T-helper 1 cell treated with Interleukin-12 subunit alpha and Interleukin-12 subunit beta and Interleukin-4 antibody, amounts not matched to agents 30 μg/mL and 1 μg/mL, for 36 hours (primary cell): ENCODE data around the gene THSD7B.

Experiments
- H3K27ac Mint-ChIP-seq: one replicate; pipeline ENCODE4 v1.8.0; 2021; ENCODE audit warnings: mild to moderate bottlenecking, mixed read lengths
- H3K27me3 Mint-ChIP-seq: one replicate; pipeline ENCODE4 v1.8.0; 2021; ENCODE audit warnings: low read depth, mixed read lengths
- H3K36me3 Mint-ChIP-seq: one replicate; pipeline ENCODE4 v1.8.0; 2021; ENCODE audit warnings: low read depth, mixed read lengths
- H3K4me1 Mint-ChIP-seq: one replicate; pipeline ENCODE4 v1.8.0; 2021; ENCODE audit warnings: low read depth, mixed read lengths
- H3K4me3 Mint-ChIP-seq: one replicate; pipeline ENCODE4 v1.8.0; 2021; ENCODE audit warnings: mild to moderate bottlenecking, moderate library complexity, mixed read lengths
- H3K9me3 Mint-ChIP-seq: one replicate; pipeline ENCODE4 v1.8.0; 2021; ENCODE audit warnings: mixed read lengths

THSD7B gene

DNA sequence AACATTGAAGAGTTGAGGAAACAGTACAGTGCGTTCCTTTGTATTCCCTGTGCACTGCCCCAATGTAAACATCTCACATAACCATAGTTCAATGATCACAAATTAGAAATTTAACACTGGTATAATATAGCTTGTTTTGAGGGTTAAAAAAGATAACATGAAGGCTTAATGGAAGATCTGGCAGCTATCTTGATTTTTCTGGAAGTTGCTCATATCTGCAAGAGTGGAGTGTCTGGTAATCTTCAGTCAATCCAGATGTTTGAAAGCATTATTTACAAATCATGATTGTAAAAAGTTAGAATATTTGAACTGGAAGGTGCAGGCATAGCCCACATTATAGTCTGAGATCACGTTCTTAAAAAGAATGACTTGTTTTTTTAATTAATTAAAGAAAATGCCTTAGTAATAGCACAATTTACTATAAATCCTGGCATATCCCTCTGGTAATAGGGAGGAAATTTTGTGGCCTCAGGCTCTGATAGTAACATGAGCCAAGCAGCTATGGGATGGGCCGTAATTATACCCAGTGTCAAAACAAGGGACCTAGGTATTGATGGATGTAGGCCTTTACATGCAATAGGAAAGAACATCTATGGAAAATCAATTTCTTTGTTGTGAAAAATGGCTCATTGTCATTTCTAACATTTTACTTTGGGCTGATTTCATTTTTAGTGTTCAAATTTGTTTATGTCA is 418.0 kb downstream of the THSD7B start:
- H3K4me1 Mint-ChIP-seq: no peaks in the 10 kb centered on the region
- H3K27me3 Mint-ChIP-seq: no peaks in the 10 kb centered on the region
- no peaks in the 10 kb centered on the region for H3K36me3 Mint-ChIP-seq
- H3K4me3 Mint-ChIP-seq: no peak overlapping the region
- no peak overlapping the region for H3K27ac Mint-ChIP-seq
- H3K9me3 Mint-ChIP-seq: no peaks in the 10 kb centered on the region

DNA sequence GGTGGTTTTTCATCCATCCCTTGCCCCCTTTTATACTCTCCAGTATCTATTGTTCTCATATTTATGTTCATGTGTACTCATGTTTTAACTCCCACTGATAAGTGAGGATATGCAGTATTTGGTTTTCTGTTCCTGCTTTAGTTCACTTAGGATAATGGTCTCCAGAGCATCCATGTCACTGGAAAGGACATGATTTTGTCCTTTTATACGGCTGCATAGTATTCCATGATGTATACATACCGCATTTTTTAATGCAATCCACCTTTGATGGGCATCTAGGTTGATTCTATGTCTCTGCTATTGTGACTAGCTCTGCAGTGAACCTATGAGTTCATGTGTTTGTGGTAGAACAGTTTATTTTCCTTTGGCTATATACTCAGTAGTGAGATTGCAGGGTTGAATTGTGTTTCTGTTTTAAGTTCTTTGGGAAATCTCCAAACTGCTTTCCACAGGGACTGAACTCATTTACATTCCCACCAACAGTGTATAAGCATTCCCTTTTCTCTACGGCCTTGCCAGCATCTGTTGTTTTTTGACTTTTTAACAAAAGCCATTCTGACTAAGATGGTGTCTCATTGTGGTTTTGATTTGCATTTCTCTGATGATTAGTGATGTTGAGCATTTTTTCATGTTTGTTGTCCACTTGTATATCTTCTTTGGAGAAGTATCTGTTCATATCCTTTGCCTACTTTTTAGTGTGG is 420.2 kb downstream of the THSD7B start:
- no peak overlapping the region for H3K4me3 Mint-ChIP-seq
- no peaks in the 10 kb centered on the region for H3K9me3 Mint-ChIP-seq
- no peaks in the 10 kb centered on the region for H3K4me1 Mint-ChIP-seq
- H3K36me3 Mint-ChIP-seq: no peaks in the 10 kb centered on the region
- no peak overlapping the region for H3K27ac Mint-ChIP-seq
- no peaks in the 10 kb centered on the region for H3K27me3 Mint-ChIP-seq

DNA sequence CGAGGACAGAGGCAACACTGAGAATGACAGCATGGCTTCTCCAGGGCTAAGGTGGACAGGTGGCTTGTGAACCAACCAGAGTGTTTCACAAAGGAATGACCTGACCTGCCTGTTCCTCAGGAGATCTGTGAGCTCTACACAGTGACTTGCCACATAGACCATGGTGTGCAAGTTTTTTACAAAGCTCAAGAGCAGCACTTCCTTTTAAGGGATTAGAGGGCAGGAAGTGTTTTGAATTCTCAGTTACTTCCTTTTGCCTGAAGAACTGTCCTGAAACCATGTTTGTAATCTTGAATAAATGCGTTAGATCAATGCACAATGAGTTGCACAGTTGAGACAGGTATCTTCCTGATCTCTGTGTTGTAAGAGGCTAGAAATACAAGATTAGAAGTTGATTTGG is 421.9 kb downstream of the THSD7B start:
- no peak overlapping the region for H3K27ac Mint-ChIP-seq
- no peak overlapping the region for H3K4me3 Mint-ChIP-seq
- no peaks in the 10 kb centered on the region for H3K27me3 Mint-ChIP-seq
- H3K9me3 Mint-ChIP-seq: no peaks in the 10 kb centered on the region
- H3K36me3 Mint-ChIP-seq: no peaks in the 10 kb centered on the region
- H3K4me1 Mint-ChIP-seq: no peaks in the 10 kb centered on the region

DNA sequence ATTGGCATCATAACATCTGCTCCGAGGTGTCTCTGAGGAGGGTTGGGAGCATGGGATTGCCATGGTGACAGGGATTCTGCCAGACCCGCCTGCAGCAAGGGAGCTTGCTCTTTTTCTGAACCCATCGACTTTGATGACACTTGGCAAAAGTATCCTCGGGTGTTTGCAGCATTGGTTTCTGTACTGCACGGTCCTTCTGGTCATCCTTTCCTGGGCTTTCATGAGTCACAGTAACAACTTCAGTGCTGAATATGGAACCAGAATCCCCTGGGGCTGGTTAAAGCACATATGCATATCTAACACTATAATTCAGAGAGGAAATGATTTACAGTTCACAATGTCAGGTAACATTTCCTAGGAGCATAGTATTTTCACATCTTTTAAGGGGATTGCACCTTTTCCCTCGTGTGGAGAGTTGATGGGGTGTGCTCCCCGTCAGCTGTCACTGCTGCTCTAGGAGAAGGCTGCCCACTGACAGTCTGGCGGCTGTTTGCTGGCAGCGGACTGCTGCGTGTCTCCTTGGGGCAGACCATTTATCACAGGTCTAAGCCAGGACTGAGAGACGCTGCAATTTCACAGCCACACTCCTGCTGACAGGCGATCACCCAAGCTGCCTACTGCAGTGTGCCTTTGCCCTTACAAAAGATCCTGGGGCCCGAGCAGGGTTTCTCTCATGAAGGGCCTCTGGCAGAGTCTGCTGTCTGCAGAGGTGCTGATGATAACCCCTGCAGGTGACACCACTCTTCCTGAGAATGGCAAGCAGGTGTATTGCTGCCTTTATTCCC is 425.3 kb downstream of the THSD7B start:
- H3K9me3 Mint-ChIP-seq: no peaks in the 10 kb centered on the region
- no peaks in the 10 kb centered on the region for H3K36me3 Mint-ChIP-seq
- no peak overlapping the region for H3K27ac Mint-ChIP-seq
- H3K27me3 Mint-ChIP-seq: no peaks in the 10 kb centered on the region
- no peak overlapping the region for H3K4me3 Mint-ChIP-seq
- H3K4me1 Mint-ChIP-seq: no peaks in the 10 kb centered on the region

DNA sequence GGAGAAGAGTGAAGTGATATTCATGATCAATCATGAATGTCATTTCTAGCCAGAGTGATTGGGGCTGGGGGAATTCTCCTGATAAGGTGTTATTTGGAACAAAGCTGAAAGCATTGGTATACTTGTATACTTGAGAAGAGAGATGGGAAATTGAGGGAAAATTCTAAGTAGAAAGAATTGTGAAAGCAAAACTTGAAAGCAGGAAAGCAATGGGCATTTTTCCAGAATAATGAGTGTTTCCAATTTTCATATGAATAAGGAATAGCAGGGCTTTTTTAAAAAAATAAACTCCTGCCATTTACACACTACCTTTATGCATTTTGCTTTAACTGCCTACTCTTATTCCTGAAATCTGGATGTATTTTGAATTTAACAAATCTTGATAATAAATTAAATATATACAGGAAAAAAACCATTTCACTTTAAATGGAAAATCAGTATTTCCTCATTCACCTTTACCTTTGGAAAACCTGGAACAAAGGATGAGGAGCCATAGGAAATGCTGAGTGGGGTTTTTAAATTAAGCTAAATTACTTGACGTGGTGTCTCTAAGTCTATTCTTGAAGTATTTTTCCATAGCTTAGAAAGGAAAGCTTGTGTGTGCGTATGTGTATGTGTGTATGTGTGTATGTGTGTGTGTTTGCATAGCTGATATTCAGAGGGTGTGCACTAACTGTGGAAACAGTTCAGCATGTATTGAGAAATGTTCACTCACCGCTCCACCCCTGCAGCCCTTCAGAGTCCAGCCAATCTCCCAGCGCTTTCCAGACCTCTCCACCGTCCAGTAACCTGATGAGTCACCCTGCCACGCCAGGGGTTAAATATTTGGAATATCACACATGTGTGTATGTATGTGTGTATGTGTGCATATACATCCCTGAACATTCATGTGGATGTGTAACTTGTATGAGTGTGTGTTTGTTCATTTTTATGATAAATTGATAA is 427.3 kb downstream of the THSD7B start:
- H3K27ac Mint-ChIP-seq: no peak overlapping the region
- H3K27me3 Mint-ChIP-seq: no peaks in the 10 kb centered on the region
- H3K4me1 Mint-ChIP-seq: no peaks in the 10 kb centered on the region
- H3K9me3 Mint-ChIP-seq: no peaks in the 10 kb centered on the region
- H3K36me3 Mint-ChIP-seq: no peaks in the 10 kb centered on the region
- H3K4me3 Mint-ChIP-seq: no peak overlapping the region

DNA sequence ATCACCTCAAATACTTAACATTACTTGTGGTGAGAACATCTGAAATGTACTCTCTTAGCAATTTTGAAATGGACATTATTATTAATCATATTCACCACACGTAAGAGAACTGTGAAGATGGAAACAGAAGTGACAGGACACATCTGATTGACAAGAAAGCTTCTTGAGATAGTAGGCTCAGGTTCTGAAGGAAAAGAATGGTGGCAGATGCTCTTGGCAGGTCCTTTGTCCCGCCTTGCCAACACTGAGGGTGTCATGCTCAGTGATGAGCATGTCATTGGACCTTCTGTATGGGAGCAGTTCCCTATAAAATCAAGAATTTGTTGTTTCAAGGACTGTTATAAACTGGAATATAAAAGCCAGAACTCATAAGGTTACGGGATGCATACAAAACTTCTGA is 428.1 kb downstream of the THSD7B start:
- no peaks in the 10 kb centered on the region for H3K36me3 Mint-ChIP-seq
- H3K27me3 Mint-ChIP-seq: no peaks in the 10 kb centered on the region
- H3K4me1 Mint-ChIP-seq: no peaks in the 10 kb centered on the region

DNA sequence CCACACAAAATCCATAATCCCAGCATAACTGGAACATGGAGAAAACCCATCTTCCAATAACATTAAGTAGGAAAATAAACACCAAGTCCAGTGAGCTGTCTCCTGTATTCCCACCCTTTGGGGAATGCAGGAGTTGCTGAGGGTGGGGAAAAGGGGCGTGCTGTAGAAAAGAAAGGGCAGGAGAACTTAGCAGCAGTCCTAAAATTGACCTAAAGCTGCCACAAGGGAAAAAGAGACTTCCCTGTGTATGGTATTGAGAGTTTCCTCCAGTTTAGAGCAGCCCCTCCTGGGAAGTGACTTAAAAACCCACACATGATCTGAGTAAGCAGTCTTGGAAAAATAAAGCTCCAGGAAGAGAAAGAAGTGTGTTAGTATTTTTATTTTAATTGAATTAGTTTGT is 428.8 kb downstream of the THSD7B start:
- H3K4me3 Mint-ChIP-seq: no peak overlapping the region
- no peaks in the 10 kb centered on the region for H3K36me3 Mint-ChIP-seq
- H3K4me1 Mint-ChIP-seq: no peaks in the 10 kb centered on the region

More for the DNA sequence above, 428.1 kb downstream of the THSD7B start:
- no peaks in the 10 kb centered on the region for H3K9me3 Mint-ChIP-seq
- H3K27ac Mint-ChIP-seq: no peak overlapping the region
- no peak overlapping the region for H3K4me3 Mint-ChIP-seq

DNA sequence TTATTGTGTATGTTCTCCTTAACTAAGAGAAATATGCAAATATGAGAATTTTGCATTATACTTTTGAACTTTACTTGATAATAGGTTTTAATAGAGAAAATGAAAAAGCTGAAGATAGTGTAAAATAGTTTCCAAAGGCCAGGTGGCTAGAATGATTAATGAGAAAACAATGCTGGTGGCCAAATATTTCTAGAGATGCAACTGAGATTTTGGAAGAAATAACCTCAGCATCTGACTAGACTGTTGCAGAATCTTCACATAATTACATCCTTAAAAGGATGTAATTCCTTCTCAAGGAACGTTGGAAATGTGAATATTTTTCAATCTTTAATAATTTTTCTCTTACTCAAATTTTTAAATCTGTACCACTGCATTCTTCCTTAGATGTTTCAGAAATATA is 434.4 kb downstream of the THSD7B start:
- Mint-ChIP-seq H3K27ac (no peak overlapping the region), H3K27me3 (no peaks in the 10 kb centered on the region), H3K9me3 (no peaks in the 10 kb centered on the region), H3K36me3 (no peaks in the 10 kb centered on the region), H3K4me1 (no peaks in the 10 kb centered on the region), H3K4me3 (no peak overlapping the region)

More for the DNA sequence above, 428.8 kb downstream of the THSD7B start:
- Mint-ChIP-seq H3K27ac (no peak overlapping the region), H3K27me3 (no peaks in the 10 kb centered on the region), H3K9me3 (no peaks in the 10 kb centered on the region)

DNA sequence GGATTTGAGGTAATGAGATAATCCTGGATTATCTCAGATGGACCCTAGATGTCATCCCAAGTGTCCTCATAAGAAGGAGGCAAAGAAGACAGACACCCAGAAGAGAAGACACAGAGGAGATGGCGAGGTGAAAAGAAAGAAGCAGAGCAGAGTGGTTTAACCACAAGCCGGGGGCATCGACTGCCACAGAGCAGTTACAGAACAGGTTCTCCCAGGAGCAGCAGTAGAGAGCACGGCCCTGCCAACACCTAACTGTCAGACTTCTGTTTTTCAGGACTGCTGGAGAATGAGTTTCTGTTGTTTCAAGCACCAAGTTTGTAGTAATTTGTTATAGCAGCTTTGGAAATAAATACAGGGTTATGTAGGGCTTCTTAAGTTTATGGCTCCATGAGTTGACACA is 437.0 kb downstream of the THSD7B start:
- Mint-ChIP-seq H3K4me3 (no peak overlapping the region), H3K4me1 (no peaks in the 10 kb centered on the region), H3K36me3 (no peaks in the 10 kb centered on the region), H3K9me3 (no peaks in the 10 kb centered on the region), H3K27ac (no peak overlapping the region), H3K27me3 (no peaks in the 10 kb centered on the region)

DNA sequence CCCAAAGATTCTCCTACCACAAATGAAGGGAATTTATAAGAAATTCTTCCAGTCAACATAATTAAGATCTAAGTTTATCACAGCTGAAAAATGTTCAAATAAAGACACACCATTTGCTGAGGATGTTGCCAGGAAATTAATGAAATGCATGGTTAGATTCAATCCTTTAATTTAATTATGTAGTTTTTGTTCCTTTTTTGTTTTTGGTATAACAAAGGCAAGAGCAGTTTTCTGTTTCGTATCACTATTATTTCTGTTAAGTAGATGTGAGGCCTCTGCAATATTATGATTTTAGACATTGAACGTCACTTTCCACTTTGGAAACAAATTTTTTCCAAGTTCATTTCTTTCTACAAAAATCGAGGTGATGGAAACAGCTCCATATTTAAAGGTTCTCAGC is 440.0 kb downstream of the THSD7B start:
- H3K9me3 Mint-ChIP-seq: no peaks in the 10 kb centered on the region
- H3K27ac Mint-ChIP-seq: no peak overlapping the region
- H3K36me3 Mint-ChIP-seq: no peaks in the 10 kb centered on the region
- H3K27me3 Mint-ChIP-seq: no peaks in the 10 kb centered on the region
- no peak overlapping the region for H3K4me3 Mint-ChIP-seq
- H3K4me1 Mint-ChIP-seq: no peaks in the 10 kb centered on the region

DNA sequence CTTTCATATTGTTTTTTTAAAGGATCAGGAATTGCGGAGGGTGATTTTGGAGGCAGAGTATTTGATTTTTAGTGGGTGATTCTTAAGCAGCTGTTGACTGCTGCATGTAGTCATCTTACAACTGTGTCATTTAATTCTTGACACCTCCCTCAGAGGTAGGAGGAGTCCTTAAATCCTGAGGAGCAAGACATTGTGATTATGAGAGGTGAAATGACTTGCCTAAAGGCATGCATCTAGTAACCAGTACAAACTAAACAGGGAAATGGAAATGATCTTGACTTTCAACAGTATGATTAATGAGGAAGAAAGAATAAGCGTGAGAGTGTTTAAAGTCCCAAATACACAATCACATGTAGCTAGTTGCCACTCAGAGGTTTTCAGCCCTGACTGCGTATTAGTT is 440.7 kb downstream of the THSD7B start:
- Mint-ChIP-seq H3K4me3 (no peak overlapping the region), H3K36me3 (no peaks in the 10 kb centered on the region), H3K9me3 (no peaks in the 10 kb centered on the region), H3K27ac (no peak overlapping the region), H3K4me1 (no peaks in the 10 kb centered on the region), H3K27me3 (no peaks in the 10 kb centered on the region)

DNA sequence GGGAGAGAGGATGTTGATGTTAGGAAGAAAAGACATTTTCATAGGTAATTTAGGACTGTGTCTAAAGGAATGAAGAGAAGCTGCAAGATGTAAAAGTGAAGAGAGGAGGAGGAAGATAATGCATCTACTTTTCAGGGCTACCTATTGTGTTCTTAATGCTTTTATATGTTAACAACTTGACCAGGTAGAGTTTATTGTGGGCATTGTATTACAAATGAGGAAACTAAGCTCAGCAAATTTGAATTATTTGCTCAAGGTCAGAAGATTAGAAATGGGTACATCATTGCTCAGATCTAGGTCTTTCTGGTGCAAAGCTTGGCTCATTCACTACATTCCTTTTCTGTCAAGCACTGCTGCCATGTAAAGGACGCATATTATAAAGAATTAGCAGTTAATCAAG is 441.7 kb downstream of the THSD7B start:
- no peaks in the 10 kb centered on the region for H3K9me3 Mint-ChIP-seq
- H3K27ac Mint-ChIP-seq: no peak overlapping the region
- H3K4me1 Mint-ChIP-seq: no peaks in the 10 kb centered on the region
- no peak overlapping the region for H3K4me3 Mint-ChIP-seq
- no peaks in the 10 kb centered on the region for H3K36me3 Mint-ChIP-seq
- no peaks in the 10 kb centered on the region for H3K27me3 Mint-ChIP-seq

DNA sequence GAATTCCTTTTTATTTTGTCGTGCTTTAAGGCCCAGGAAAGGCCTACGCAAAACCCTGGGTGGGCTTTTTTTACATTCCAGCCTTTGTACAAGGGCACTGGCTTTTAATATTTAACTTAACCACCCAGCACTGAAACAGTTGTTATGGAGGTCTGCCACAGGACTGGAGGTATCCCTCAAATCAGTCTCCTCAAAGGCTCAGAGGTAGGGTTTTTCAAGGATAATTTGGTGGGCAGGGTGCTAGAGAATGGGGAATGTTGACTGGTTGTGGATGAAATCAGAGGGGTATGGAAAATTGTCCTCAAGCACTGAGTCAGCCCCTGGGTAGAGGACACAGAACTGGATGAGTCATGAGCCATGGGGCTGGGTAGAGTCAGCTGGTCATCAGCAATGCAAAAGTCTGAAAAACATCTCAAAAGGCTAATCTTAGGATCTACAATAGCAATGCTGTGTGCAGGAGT is 443.1 kb downstream of the THSD7B start:
- H3K4me1 Mint-ChIP-seq: no peaks in the 10 kb centered on the region
- H3K36me3 Mint-ChIP-seq: no peaks in the 10 kb centered on the region
- H3K27ac Mint-ChIP-seq: no peak overlapping the region
- no peaks in the 10 kb centered on the region for H3K27me3 Mint-ChIP-seq
- no peak overlapping the region for H3K4me3 Mint-ChIP-seq
- no peaks in the 10 kb centered on the region for H3K9me3 Mint-ChIP-seq

DNA sequence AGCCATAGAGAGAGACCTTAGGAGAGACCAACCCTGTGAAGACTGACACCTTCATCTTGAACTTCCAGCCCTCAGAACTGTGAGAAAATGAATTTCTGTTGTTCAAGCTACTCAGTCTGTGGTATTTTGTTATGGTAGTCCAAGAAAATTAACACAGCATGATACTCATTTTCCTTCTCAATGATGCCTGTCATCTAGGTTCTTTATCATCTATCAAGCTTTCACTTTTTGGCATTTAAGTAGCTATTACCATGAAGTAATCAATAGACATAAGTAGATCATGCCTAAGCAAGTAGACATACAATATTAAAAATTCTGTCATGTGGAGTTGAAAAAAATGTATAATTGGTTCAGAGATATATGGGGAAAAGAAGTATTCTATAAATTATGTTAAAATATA is 444.7 kb downstream of the THSD7B start:
- Mint-ChIP-seq H3K4me3 (no peak overlapping the region), H3K27me3 (no peaks in the 10 kb centered on the region), H3K4me1 (no peaks in the 10 kb centered on the region), H3K27ac (no peak overlapping the region), H3K9me3 (no peaks in the 10 kb centered on the region), H3K36me3 (no peaks in the 10 kb centered on the region)
